H1 (cell line): ENCODE data around the gene MAP7. TPM values are rescaled to one million over a fixed set of nuclear protein-coding genes. Genes with fewer than 3 reads are reported as not detected.

Source experiments
- SAP30 ChIP-seq: fragments of 300-600 bp; sonication (generic); IDR thresholded peaks from 2 replicates; pipeline ENCODE4 v1.7.1; 2012; ENCODE audit warnings: low read length, moderate library complexity, mild to moderate bottlenecking, inconsistent platforms; ENCODE audit not compliant: insufficient read depth, insufficient replicate concordance
- polyA plus RNA-seq, 7 experiments: library from polyadenylated mRNA; depleted of rRNA in 3 of 7; stranded (reverse) in 5 of 7; unstranded in 2 of 7; fragments of >200 nt in 5 of 7; fragments of 200-250 nt in 2 of 7; gene quantifications; 1 replicate in 5 of 7; 2 replicates in 1 of 7; 4 replicates in 1 of 7; pipeline versions ENCODE4 v1.2.1 to v1.2.3, GENCODE V29; 2011 to 2013; ENCODE audit warnings: missing spikeins in 2 of 7, mixed read lengths in 2 of 7
- total RNA-seq: library from RNA; stranded (reverse); fragmentation: NEBNext Ultra II Directional; extraction: Animal tissue kit (Norgen Biotek cat#: 25700); gene quantifications from 2 replicates; pipeline ENCODE4 v1.2.1, GENCODE V29; 2021

MAP7 gene
- total and polyA plus RNA-seq, 2 of the 8 experiments (the other 6 are each of a cell fraction or from before 2014, with no cell fraction given): 13.5 to 66.9 TPM

DNA sequence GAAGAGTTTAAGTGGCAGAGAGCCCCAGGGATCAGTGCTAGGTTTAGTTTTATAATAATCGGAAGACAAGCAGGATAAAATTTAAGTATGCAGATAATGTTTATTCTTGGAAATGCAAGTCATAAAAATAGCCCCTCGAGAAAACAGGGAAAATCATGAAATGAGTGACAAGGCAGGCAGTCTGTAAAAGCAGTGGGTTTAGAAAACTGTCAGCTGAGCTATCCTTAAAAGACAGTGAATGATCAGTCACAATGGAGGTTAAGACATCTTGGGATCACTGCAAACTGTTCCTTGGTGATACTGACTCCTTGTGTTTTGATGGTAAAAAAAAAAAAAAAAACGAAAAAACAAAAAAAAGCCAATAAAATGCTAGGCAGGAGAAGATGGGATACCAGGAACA is 199.3 kb downstream of the MAP7 start (continued):
- no peak for TF ChIP-seq SAP30
